Esophagus squamous epithelium (tissue), 5 donors: ENCODE results near the gene GOLGB1. TPM values are rescaled to one million over a fixed set of nuclear protein-coding genes. Genes with fewer than 3 reads are reported as not detected.
A peak's percentile ranks its signal among the peaks of the same experiment; 100 is the strongest.
"Not testable (repeated sequence)": the region's sequence is repeated elsewhere in the genome, so short reads cannot be mapped to it uniquely, and the experiment has no call there.

Source experiments
- DNase-seq: peaks from one replicate; lab custom pipeline; 2025; lab: John Stamatoyannopoulos, UW
- H3K27ac ChIP-seq, 4 donors: fragments of 200-600 bp; sonication (generic); one replicate each; pipeline ENCODE4 v1.5.1; 2016 to 2019; ENCODE audit warnings: mild to moderate bottlenecking in 1 of 4
- H3K27me3 ChIP-seq, 4 donors: fragments of 200-600 bp; sonication (generic); 1 replicate in 3 of 4; 2 replicates in 1 of 4; pipeline versions ENCODE4 v1.5.1 to v1.6.0; 2017 to 2021; ENCODE audit warnings: antibody characterized with exemption in 1 of 4
- H3K36me3 ChIP-seq, 3 donors: fragments of 200-600 bp; sonication (generic); one replicate each; pipeline ENCODE4 v1.5.1; 2016 to 2019
- H3K4me1 ChIP-seq, 3 donors: fragments of 200-600 bp; sonication (generic); one replicate each; pipeline ENCODE4 v1.5.1; 2017 to 2019
- H3K4me3 ChIP-seq, 4 donors: fragments of 200-600 bp; sonication (generic); 1 replicate in 3 of 4; 2 replicates in 1 of 4; pipeline ENCODE4 v1.5.1; 2016 to 2019; ENCODE audit warnings: mild to moderate bottlenecking in 2 of 4, moderate library complexity in 1 of 4
- H3K9me3 ChIP-seq, 3 donors: fragments of 200-600 bp; sonication (generic); one replicate each; pipeline ENCODE4 v1.5.1; 2016 to 2019
- POLR2A ChIP-seq, 4 donors: fragments of 450-650 bp; IDR thresholded peaks; one replicate each; pipeline ENCODE4 v1.6.1; 2017; ENCODE audit warnings: antibody characterized with exemption in 4 of 4, mild to moderate bottlenecking in 4 of 4, moderate library complexity in 3 of 4
- WGBS, 2 donors: methylation state at CpG; one replicate each; pipeline ENCODE4 v1.1.5; 2018; 5-methylcytosine and 5-hydroxymethylcytosine counted together
- intact Hi-C: fragments of 100-400 bp; cut with DNase I; formaldehyde crosslinking; loops from one replicate; pipeline ENCODE4 v1.15.0; 2022
- total RNA-seq, 4 donors: library from RNA; depleted of rRNA; stranded (reverse); fragments of >200 nt; gene quantifications; one replicate each; pipeline ENCODE4 v1.1.0, GENCODE V29; 2016
- TF ChIP-seq, protein P1 (sequence below), 6 experiments: fragments of 450-650 bp in 4 of 6; fragments of 200-600 bp in 2 of 6; sonication (generic) in 2 of 6; IDR thresholded peaks; one replicate each; pipeline ENCODE4 v1.5.1; 2016 to 2019; ENCODE audit warnings: antibody characterized with exemption in 6 of 6, mild to moderate bottlenecking in 4 of 6, moderate library complexity in 4 of 6
- donor health status: DM: yes; HTN: yes; CAD: no.

Gene GOLGB1
- total RNA-seq, 4 donors from 2014 or later, result 34.3 to 55.3 (median 37.1) TPM

DNA sequence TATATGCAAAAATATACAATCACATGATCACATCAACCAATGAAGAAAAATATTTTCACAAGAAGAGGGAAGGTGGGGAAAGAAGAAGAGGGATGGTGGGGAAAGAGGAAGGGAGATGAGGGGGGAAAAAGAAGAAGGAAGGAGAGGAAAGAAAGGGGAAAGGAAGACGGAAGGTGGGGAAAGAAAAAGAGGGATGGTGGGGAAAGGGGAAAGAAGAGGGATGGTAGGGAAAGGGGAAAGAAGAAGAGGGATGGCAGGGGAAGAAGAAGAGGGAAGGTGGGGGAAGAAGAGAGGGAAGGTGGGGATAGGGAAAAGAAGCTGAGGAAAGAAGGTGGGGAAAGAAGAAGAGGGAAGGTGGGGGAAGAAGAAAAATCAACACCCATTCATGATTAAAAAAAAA lies 3.2 kb upstream of the GOLGB1 start:
- intact Hi-C loops, result no loop called here
- TF ChIP-seq, protein P1, sequence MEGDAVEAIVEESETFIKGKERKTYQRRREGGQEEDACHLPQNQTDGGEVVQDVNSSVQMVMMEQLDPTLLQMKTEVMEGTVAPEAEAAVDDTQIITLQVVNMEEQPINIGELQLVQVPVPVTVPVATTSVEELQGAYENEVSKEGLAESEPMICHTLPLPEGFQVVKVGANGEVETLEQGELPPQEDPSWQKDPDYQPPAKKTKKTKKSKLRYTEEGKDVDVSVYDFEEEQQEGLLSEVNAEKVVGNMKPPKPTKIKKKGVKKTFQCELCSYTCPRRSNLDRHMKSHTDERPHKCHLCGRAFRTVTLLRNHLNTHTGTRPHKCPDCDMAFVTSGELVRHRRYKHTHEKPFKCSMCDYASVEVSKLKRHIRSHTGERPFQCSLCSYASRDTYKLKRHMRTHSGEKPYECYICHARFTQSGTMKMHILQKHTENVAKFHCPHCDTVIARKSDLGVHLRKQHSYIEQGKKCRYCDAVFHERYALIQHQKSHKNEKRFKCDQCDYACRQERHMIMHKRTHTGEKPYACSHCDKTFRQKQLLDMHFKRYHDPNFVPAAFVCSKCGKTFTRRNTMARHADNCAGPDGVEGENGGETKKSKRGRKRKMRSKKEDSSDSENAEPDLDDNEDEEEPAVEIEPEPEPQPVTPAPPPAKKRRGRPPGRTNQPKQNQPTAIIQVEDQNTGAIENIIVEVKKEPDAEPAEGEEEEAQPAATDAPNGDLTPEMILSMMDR (IDR thresholded peaks at IDR 0.05), result no peak
- TF ChIP-seq POLR2A (IDR thresholded peaks at IDR 0.05), result no peak
- Histone ChIP-seq H3K27me3 (peaks cover 0 to 4% (median 0%) of the 10 kb centered on the region in 4 donors), H3K4me3 (no peak overlapping the region), H3K4me1 (peaks cover 10 to 18% (median 16%) of the 10 kb centered on the region in 3 donors), H3K9me3 (no peaks in the 10 kb centered on the region), H3K27ac (no peak overlapping the region), H3K36me3 (no peaks in the 10 kb centered on the region)
- 26 to 36% methylated on average over 1 of the region's 1 CpG for WGBS, 2 donors
- no peak for DNase-seq

DNA sequence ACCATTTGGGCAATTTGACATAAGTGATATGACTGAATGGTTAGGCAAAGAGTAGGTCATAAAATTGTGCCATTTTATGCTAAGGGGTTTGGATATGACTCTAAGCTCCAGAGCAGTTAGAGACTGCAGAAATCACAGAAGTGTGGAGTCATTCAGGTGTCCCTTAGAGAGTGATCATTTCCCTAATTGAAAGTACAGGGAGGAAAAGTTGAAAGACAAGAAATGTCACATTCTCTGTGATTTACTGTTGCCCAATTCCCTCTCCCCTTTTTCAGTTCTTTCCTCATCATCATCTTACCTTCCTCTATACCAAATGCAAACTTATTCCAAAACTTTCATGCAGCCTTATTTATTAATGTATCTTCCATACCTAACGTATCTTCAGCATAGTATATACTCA lies 2.7 kb upstream of the GOLGB1 start:
- peaks cover 14 to 23% (median 16%) of the 10 kb centered on the region in 3 donors for H3K4me1 ChIP-seq
- no peaks in the 10 kb centered on the region for H3K9me3 ChIP-seq
- peaks cover 0 to 4% (median 0%) of the 10 kb centered on the region in 4 donors for H3K27me3 ChIP-seq
- no peak for TF ChIP-seq POLR2A (IDR thresholded peaks at IDR 0.05)
- TF ChIP-seq, protein P1 (IDR thresholded peaks at IDR 0.05), result no peak
- H3K27ac ChIP-seq, result no peak overlapping the region
- no peak for DNase-seq
- intact Hi-C loops, result no loop called here
- no peak overlapping the region for H3K4me3 ChIP-seq
- H3K36me3 ChIP-seq, result no peaks in the 10 kb centered on the region
- 77 to 79% methylated on average over 1 of the region's 1 CpG for WGBS, 2 donors

DNA sequence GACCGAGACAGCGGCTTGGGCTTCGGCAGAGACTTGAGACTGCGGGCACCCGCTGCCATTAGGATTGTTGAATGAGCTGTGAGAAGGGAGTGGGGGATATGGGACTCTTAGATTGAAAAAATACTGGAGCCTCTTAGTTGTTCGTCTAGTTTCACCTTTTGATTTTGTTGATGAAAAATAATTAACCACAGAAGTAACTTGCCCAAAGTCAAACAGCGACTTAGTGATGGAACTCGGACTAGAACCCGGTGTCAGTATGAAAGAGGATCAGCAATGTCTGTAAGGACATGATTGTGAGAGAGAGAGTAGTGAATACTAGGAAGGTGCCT lies 510 bp upstream of the GOLGB1 start:
- TF ChIP-seq, protein P1 (IDR thresholded peaks at IDR 0.05), result no peak
- TF ChIP-seq POLR2A (IDR thresholded peaks at IDR 0.05), result no peak
- Histone ChIP-seq H3K4me3 (peak overlapping the region; percentile 66 to 99 (median 84)), H3K36me3 (no peaks in the 10 kb centered on the region), H3K9me3 (no peaks in the 10 kb centered on the region), H3K27ac (peak overlapping the region; percentile 84 to 97 (median 96)), H3K4me1 (peaks cover 14 to 40% (median 26%) of the 10 kb centered on the region in 3 donors), H3K27me3 (peaks cover 0 to 4% (median 0%) of the 10 kb centered on the region in 4 donors)
- DNase-seq, result no peak
- intact Hi-C loops, result no loop called here
- 1% methylated on average over 9 of the region's 9 CpGs for WGBS, 2 donors

DNA sequence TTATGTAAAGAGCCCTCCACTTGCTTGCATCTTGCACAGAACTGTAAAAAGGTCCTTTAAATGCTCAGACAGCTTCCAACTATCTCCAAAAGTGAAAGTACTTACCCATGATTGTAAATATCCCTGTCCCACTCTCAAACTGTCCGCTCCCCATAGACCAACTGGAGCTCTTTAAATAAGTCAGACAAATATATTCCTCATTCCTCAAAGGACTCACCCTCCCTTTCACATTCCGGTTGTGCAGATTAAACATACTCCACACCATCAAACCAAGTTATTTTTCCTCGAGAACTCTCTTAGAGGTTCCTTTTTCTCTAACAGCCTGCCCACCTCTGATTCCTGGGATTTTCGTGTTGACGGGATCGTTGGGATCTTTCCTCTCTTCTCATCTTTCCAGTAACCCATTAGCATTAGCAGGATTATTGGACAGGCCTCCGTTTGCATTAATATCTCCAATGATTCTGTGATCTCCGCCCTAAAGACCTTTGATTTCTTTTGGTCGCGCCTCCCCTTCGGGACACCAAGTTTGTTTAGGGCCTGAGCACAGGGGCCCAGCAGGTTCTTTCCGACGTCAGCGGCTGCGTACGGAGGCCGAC lies 763 bp downstream of the GOLGB1 start:
- Histone ChIP-seq H3K27ac (peak overlapping the region; percentile 95 to 97 (median 96)), H3K4me1 (peaks cover 14 to 45% (median 26%) of the 10 kb centered on the region in 3 donors), H3K27me3 (no peaks in the 10 kb centered on the region), H3K36me3 (no peaks in the 10 kb centered on the region), H3K9me3 (no peaks in the 10 kb centered on the region), H3K4me3 (peak overlapping the region; percentile 66 to 99 (median 84))
- no peak for DNase-seq
- 0% methylated on average over 10 to 17 of the region's 17 CpGs for WGBS, 2 donors
- no peak for TF ChIP-seq POLR2A (IDR thresholded peaks at IDR 0.05)
- intact Hi-C loops, result no loop called here

DNA sequence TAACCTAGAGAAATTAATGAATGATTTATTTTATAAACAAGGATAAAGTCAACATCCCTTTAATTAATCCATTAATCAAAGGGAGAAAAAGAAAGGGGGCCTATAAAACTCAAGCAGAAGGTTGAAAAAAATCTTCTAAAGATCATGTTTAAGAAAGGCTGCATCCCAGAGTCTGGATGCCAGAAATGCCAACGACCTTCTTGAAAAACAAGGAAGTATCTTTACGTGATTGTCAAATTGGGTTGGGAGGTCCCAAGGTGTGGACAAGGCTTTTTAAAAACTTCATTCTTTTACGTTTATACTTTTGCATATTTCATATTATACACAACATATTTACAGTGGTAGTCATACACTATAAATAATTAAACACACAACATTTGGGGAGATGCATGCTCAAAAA lies 1.6 kb downstream of the GOLGB1 start:
- 24 to 34% methylated on average over 3 of the region's 3 CpGs for WGBS, 2 donors
- H3K36me3 ChIP-seq, result peaks cover 0 to 4% (median 0%) of the 10 kb centered on the region in 3 donors
- no peaks in the 10 kb centered on the region for H3K9me3 ChIP-seq
- DNase-seq, result no peak
- intact Hi-C loops, result no loop called here
- no peaks in the 10 kb centered on the region for H3K27me3 ChIP-seq
- no peak for TF ChIP-seq POLR2A (IDR thresholded peaks at IDR 0.05)
- TF ChIP-seq, protein P1 (IDR thresholded peaks at IDR 0.05), result no peak
- peak overlapping the region in 2 of 4 donors; percentile 95 to 96 for H3K27ac ChIP-seq
- peak overlapping the region; percentile 66 to 99 (median 84) for H3K4me3 ChIP-seq
- peaks cover 14 to 45% (median 26%) of the 10 kb centered on the region in 3 donors for H3K4me1 ChIP-seq

DNA sequence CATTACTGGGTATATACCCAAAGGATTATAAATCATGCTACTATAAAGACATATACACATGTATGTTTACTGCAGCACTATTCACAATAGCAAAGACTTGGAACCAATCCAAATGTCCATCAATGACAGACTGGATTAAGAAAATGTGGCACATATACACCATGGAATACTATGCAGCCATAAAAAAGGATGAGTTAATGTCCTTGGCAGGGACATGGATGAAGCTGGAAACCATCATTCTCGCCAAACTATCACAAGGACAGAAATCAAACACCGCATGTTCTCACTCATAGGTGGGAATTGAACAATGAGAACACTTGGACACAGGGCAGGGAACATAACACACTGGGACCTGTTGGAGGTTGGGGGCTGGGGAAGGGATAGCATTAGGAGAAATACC lies 6.4 kb downstream of the GOLGB1 start:
- H3K27ac ChIP-seq, H3K36me3 ChIP-seq, H3K27me3 ChIP-seq, intact Hi-C loops, DNase-seq, H3K9me3 ChIP-seq, H3K4me3 ChIP-seq: not testable (repeated sequence)
- H3K4me1 ChIP-seq, result peaks cover 7 to 30% (median 14%) of the 10 kb centered on the region in 3 donors
- WGBS, 2 donors, result 90 to 93% methylated on average over 2 of the region's 2 CpGs
